Transverse colon (tissue), 4 donors: ENCODE results near the gene RPTOR. TPM values are rescaled to one million over a fixed set of nuclear protein-coding genes. Genes with fewer than 3 reads are reported as not detected.

Source experiments
- DNase-seq: peaks from one replicate; pipeline ENCODE4 v3.0.0-alpha.2; 2019
- H3K27ac ChIP-seq, 4 donors: fragments of 200-600 bp; sonication (generic); 2 replicates each; pipeline ENCODE4 v1.5.1; 2016 to 2018; ENCODE audit warnings: inconsistent platforms in 4 of 4
- H3K27me3 ChIP-seq: fragments of 200-600 bp; sonication (generic); 2 replicates; pipeline ENCODE4 v1.5.1; 2017; ENCODE audit warnings: inconsistent platforms
- H3K36me3 ChIP-seq, 4 donors: fragments of 200-600 bp; sonication (generic); 2 replicates each; pipeline ENCODE4 v1.5.1; 2017 to 2019; ENCODE audit warnings: inconsistent platforms in 4 of 4
- H3K4me1 ChIP-seq, 4 donors: fragments of 200-600 bp; sonication (generic); 2 replicates each; pipeline ENCODE4 v1.5.1; 2017 to 2020; ENCODE audit warnings: inconsistent platforms in 4 of 4
- H3K4me3 ChIP-seq, 4 donors: fragments of 200-600 bp; sonication (generic); 1 replicate in 1 of 4; 2 replicates in 3 of 4; pipeline versions ENCODE4 v1.5.1 to v1.6.1; 2017 to 2019; ENCODE audit warnings: inconsistent platforms in 4 of 4
- H3K9me3 ChIP-seq, 2 donors: fragments of 200-600 bp; sonication (generic); 2 replicates each; pipeline ENCODE4 v1.5.1; 2017 to 2019; ENCODE audit warnings: inconsistent platforms in 2 of 2
- EP300 ChIP-seq: sonication (generic); formaldehyde crosslinking; IDR thresholded peaks from one replicate; pipeline ENCODE4 v1.6.1; 2017; ENCODE audit warnings: antibody characterized with exemption, low read depth
- POLR2A ChIP-seq: fragments of 450-650 bp; IDR thresholded peaks from one replicate; pipeline ENCODE4 v1.6.1; 2016; ENCODE audit warnings: antibody characterized with exemption, mild to moderate bottlenecking, moderate library complexity
- POLR2AphosphoS5 ChIP-seq, 3 donors: sonication (generic); formaldehyde crosslinking; IDR thresholded peaks; one replicate each; pipeline ENCODE4 v1.6.1; 2016; ENCODE audit warnings: antibody characterized with exemption in 3 of 3
- WGBS, 2 donors: methylation state at CpG; one replicate each; pipeline ENCODE4 v1.1.5; 2018; ENCODE audit warnings: low coverage in 1 of 2; 5-methylcytosine and 5-hydroxymethylcytosine counted together
- in situ Hi-C, 4 donors: fragments of 200-750 bp; cut with MboI; loops; one replicate each; pipeline versions ENCODE4 v1.15.0 to v1.15.1; 2017; ENCODE audit warnings: low sequenced_read_pairs in 3 of 4, low pct_ligation_motif_present in 1 of 4, low pct_unique_long_range_greater_than_20kb in 1 of 4
- intact Hi-C: fragments of 100-400 bp; cut with DNase I; formaldehyde crosslinking; loops from one replicate; pipeline ENCODE4 v1.15.1; 2023; ENCODE audit warnings: low total_unique reads
- total RNA-seq, 4 donors: library from RNA; depleted of rRNA; stranded (reverse); fragments of >200 nt; gene quantifications; one replicate each; pipeline ENCODE4 v1.1.0, GENCODE V29; 2016
- TF ChIP-seq, protein P1 (sequence below), 5 experiments: fragments of 200-600 bp in 3 of 5; fragments of 450-650 bp in 2 of 5; sonication (generic) in 3 of 5; IDR thresholded peaks; 1 replicate in 2 of 5; 2 replicates in 3 of 5; pipeline ENCODE4 v1.5.1; 2016 to 2017; ENCODE audit warnings: antibody characterized with exemption in 5 of 5, inconsistent platforms in 3 of 5, mild to moderate bottlenecking in 2 of 5, moderate library complexity in 1 of 5

RPTOR gene
- total RNA-seq, 4 donors from 2014 or later = 28.9 to 79.3 (median 48.0) TPM

GRCh38 chr17:80565343-80566053, 20.9 kb downstream of the RPTOR start:
- Histone ChIP-seq H3K36me3 (no peaks in the 10 kb centered on the region), H3K27ac (no peak overlapping the region), H3K9me3 (no peaks in the 10 kb centered on the region), H3K4me1 (peaks cover 0 to 6% (median 0%) of the 10 kb centered on the region in 4 donors), H3K27me3 (no peaks in the 10 kb centered on the region), H3K4me3 (no peak overlapping the region)
- TF ChIP-seq POLR2A (no peak), EP300 (no peak), POLR2AphosphoS5 (IDR thresholded peaks at IDR 0.05) (no peak)
- TF ChIP-seq, protein P1, sequence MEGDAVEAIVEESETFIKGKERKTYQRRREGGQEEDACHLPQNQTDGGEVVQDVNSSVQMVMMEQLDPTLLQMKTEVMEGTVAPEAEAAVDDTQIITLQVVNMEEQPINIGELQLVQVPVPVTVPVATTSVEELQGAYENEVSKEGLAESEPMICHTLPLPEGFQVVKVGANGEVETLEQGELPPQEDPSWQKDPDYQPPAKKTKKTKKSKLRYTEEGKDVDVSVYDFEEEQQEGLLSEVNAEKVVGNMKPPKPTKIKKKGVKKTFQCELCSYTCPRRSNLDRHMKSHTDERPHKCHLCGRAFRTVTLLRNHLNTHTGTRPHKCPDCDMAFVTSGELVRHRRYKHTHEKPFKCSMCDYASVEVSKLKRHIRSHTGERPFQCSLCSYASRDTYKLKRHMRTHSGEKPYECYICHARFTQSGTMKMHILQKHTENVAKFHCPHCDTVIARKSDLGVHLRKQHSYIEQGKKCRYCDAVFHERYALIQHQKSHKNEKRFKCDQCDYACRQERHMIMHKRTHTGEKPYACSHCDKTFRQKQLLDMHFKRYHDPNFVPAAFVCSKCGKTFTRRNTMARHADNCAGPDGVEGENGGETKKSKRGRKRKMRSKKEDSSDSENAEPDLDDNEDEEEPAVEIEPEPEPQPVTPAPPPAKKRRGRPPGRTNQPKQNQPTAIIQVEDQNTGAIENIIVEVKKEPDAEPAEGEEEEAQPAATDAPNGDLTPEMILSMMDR (IDR thresholded peaks at IDR 0.05) = no peak
- 65 to 70% methylated on average over 10 to 12 of the region's 12 CpGs for WGBS, 2 donors
- intact Hi-C loops = no loop called here
- DNase-seq = no peak
- in situ Hi-C loops = no loop called here

DNA sequence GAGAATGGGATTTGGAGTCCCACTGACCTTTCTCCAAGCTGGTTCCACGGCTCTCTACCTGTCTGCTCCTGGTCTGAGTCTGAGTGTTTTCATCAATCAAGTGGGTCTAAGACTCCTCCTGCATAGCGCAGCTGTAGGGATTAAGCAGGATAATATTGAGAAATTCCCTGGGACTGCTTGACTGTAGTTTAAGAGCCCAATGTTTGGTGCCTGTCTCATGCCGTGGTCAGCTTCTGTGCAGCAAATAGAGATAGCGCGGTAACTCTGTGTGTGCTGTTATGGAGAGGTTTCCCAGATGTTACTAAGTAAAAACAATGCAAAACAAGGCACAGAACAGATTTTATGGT, 21.4 kb downstream of the RPTOR start:
- Histone ChIP-seq H3K27ac (no peak overlapping the region), H3K36me3 (no peaks in the 10 kb centered on the region), H3K4me1 (peaks cover 0 to 6% (median 0%) of the 10 kb centered on the region in 4 donors), H3K4me3 (no peak overlapping the region), H3K27me3 (no peaks in the 10 kb centered on the region), H3K9me3 (no peaks in the 10 kb centered on the region)
- in situ Hi-C loops = no loop called here
- intact Hi-C loops = no loop called here
- TF ChIP-seq, protein P1 (IDR thresholded peaks at IDR 0.05) = no peak
- TF ChIP-seq EP300 (no peak), POLR2A (no peak), POLR2AphosphoS5 (IDR thresholded peaks at IDR 0.05) (no peak)
- 90 to 100% methylated on average over 1 to 5 of the region's 5 CpGs for WGBS, 2 donors
- no peak for DNase-seq

DNA sequence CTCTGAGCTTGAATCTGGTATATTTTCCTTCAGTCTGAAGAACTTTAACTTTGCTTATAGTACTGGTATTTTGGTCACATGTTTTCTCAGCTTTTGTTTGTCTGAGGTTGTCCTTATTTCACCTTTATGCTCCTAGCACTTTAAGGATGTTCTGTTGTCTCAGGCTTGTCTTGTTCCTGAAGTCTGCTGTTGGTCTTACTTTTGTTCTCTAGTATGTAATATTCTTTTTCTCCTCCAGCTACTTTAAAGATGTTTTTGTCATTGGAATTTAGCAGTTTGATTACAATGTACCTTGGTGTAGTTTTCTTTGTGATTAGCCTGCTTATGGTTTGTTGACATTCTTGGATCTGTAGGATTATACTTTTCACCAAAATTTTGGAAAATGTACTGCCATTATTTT, 23.6 kb downstream of the RPTOR start:
- H3K36me3 ChIP-seq = no peaks in the 10 kb centered on the region
- intact Hi-C loops = no loop called here

DNA sequence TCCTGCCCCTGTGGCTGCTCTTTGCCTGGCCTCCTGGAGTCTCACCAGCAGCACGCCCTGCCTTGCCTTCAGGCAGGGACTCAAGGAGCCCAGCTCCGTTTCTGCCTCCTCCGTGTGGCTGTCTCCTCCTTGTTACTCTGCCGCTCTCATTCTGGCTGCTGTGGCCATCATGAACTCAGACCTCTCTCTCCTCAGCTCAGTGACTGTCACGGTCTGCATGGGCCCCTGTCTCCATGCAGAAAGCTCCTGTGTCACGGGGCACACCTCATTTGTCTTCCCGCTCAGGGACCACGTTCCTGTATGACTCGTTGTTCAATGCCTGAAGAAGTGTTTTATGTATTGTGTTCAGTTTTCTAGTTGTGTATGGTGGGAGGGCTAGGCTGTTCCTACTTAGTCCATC, 25.3 kb downstream of the RPTOR start:
- H3K27ac ChIP-seq = no peak overlapping the region
- 76 to 87% methylated on average over 5 to 9 of the region's 9 CpGs for WGBS, 2 donors
- no peaks in the 10 kb centered on the region for H3K9me3 ChIP-seq
- H3K36me3 ChIP-seq = no peaks in the 10 kb centered on the region
- TF ChIP-seq POLR2AphosphoS5 (IDR thresholded peaks at IDR 0.05) (no peak), EP300 (no peak), POLR2A (no peak)
- TF ChIP-seq, protein P1 (IDR thresholded peaks at IDR 0.05) = no peak
- no peak for DNase-seq
- intact Hi-C loops (no loop called here), in situ Hi-C loops (loop anchor here in 2 of 4 donors (5.0 to 10.0 kb wide), 2 partner anchors 143 to 145 kb away; no protein-coding TSS in a partner anchor)
- peaks cover 0 to 6% (median 0%) of the 10 kb centered on the region in 4 donors for H3K4me1 ChIP-seq
- no peaks in the 10 kb centered on the region for H3K27me3 ChIP-seq
- no peak overlapping the region for H3K4me3 ChIP-seq

More for the DNA sequence above, 23.6 kb downstream of the RPTOR start:
- no peak for DNase-seq
- no peak overlapping the region for H3K4me3 ChIP-seq
- no peaks in the 10 kb centered on the region for H3K27me3 ChIP-seq
- peaks cover 0 to 6% (median 0%) of the 10 kb centered on the region in 4 donors for H3K4me1 ChIP-seq
- TF ChIP-seq POLR2A (no peak), POLR2AphosphoS5 (IDR thresholded peaks at IDR 0.05) (no peak), EP300 (no peak)
- TF ChIP-seq, protein P1 (IDR thresholded peaks at IDR 0.05) = no peak
- no peak overlapping the region for H3K27ac ChIP-seq
- in situ Hi-C loops = no loop called here
- H3K9me3 ChIP-seq = no peaks in the 10 kb centered on the region
